ENCODE measurements around the gene ATP10A.

Gene ATP10A

DNA sequence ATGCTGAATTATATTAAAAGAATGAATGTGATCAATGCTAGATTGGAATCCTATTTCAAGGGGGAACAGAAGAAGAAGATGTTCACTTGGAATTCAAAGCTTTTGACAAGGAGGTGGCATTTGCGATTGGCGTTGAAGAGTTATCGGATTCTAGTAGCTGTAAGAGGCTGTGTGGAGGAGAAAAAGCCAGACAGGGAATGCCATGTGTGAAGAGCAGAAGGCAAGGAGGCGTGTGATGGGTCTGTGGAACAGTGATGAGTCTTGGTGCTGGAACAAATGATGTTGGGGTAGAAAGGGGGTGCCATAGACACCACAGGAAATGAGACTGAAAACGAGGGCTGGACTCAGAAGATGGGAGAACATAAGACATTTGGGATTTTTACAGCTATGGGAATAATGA, 30.5 kb upstream of the ATP10A start:
- TF ChIP-seq, protein P1, sequence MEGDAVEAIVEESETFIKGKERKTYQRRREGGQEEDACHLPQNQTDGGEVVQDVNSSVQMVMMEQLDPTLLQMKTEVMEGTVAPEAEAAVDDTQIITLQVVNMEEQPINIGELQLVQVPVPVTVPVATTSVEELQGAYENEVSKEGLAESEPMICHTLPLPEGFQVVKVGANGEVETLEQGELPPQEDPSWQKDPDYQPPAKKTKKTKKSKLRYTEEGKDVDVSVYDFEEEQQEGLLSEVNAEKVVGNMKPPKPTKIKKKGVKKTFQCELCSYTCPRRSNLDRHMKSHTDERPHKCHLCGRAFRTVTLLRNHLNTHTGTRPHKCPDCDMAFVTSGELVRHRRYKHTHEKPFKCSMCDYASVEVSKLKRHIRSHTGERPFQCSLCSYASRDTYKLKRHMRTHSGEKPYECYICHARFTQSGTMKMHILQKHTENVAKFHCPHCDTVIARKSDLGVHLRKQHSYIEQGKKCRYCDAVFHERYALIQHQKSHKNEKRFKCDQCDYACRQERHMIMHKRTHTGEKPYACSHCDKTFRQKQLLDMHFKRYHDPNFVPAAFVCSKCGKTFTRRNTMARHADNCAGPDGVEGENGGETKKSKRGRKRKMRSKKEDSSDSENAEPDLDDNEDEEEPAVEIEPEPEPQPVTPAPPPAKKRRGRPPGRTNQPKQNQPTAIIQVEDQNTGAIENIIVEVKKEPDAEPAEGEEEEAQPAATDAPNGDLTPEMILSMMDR (IDR thresholded peaks at IDR 0.05; ENCODE audit: borderline replicate concordance, insufficient read depth, low read depth, low read length): no peak
- H3K4me3 ChIP-seq (ENCODE audit: low read depth, low read length): no peak overlapping the region

DNA sequence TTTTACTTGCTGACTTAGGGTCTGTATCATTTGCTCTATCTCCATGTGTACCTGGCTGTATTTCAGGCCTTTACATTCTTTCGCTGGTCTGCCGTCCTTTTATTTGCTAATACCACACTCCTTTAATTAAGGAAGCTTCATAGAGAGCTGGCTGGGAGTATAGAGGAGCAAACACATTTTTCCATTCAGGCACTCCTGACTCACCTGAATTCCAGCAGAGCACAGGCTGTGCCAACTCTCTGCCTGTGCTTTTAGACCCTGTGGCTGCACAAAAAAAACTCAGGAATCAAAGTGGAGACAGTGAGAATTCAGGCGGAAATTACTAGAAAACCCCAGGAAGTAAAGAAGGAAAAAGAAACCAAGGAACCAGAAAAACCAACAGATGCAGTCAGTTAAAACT, 29.0 kb upstream of the ATP10A start:
- TF ChIP-seq, protein P1 (IDR thresholded peaks at IDR 0.05; ENCODE audit: borderline replicate concordance, insufficient read depth, low read depth, low read length): no peak

DNA sequence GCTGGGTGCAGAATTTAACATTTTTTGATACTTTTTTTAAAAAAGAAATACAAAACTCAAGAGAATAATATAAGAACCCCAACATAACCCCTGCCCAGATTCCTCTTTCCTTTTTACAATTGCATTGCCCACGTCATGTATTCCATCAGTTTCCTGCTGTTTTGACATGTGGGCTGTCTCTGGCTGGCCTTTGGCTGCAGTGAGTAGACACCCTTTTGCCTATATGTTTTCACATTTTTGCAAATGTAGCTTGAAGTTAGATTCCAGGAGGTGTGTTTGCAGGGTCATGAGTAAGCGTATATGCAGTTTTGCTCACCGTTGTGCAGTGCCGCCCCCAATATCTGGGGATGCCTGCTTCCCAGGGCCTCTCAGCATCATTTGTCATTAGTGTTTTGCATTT, 28.0 kb upstream of the ATP10A start:
- H3K4me3 ChIP-seq (ENCODE audit: low read depth, low read length): no peak overlapping the region
- TF ChIP-seq, protein P1 (IDR thresholded peaks at IDR 0.05; ENCODE audit: borderline replicate concordance, insufficient read depth, low read depth, low read length): no peak

More for the DNA sequence above, 29.0 kb upstream of the ATP10A start:
- H3K4me3 ChIP-seq (ENCODE audit: low read depth, low read length): no peak overlapping the region

DNA sequence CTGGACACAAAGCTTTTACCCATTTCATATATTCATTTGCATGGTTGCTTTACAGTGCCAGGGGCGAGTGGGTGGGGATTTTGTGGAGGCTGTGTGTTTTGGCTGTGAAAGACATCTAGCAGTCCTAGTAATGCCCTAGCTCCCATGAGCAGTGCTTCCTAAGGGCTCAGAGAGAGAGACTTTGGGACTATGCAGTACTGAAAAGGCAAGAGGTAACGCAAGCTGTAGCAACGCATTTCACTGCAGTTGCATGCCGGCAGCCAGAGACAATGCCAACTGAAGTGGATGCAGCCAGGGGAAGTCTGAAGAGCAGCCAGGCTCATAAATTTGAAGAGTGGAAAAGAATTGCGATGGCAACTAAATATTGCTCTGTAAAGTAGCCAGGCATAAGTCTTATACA, 27.4 kb upstream of the ATP10A start:
- TF ChIP-seq, protein P1 (IDR thresholded peaks at IDR 0.05; ENCODE audit: borderline replicate concordance, insufficient read depth, low read depth, low read length): no peak
- H3K4me3 ChIP-seq (ENCODE audit: low read depth, low read length): no peak overlapping the region

DNA sequence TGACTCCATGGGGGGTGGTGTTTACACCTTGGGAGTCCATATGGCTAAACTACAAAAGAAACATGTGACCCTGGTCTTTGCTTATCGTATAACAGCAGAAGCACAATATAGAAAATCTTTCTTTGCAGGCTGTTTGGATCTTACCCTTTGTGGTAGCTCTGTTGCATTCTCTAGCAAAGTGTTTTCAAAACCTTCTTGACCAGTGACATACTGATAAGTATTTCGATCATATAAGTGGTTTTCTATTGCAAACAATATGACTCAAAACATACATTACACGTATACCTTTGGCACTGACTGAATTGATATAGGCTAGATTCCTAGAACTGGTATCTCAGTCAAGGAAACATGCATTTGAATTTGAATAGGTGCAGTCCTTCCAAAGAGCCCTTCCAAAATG, 24.7 kb upstream of the ATP10A start:
- TF ChIP-seq, protein P1 (IDR thresholded peaks at IDR 0.05; ENCODE audit: borderline replicate concordance, insufficient read depth, low read depth, low read length): no peak
- no peak overlapping the region for H3K4me3 ChIP-seq (ENCODE audit: low read depth, low read length)

DNA sequence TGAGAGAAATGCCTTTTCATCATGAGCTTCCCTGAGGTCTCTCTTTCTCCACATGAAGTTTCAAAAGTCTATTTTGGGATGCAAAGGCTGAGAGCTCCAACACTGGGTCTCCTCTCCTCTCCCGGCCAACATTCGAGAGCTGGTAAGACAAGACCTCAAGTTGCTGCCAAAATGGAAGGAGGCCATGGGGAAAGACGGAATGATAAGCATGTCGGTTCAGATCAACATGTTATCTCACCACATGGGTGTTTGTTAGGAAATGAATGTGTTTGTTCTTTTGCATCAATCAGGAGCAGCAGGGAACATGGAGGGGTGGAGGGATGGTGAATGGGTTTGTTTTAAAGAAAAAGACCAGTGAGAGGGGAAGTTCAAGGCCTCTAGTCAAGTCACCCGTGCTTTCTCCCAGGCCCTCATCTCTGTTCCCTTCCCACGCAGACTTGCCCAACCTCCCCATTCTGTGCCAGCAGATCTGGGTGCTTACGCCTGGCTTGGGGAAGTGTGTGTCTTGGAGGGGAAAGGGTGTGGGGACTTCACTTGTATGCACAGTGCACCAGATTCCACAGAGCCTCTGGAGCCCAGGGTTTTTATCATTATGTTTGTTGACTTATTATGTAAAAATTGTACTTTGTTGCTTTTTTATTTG, 23.5 kb upstream of the ATP10A start:
- no peak overlapping the region for H3K4me3 ChIP-seq (ENCODE audit: low read depth, low read length)
- TF ChIP-seq, protein P1 (IDR thresholded peaks at IDR 0.05; ENCODE audit: borderline replicate concordance, insufficient read depth, low read depth, low read length): no peak

DNA sequence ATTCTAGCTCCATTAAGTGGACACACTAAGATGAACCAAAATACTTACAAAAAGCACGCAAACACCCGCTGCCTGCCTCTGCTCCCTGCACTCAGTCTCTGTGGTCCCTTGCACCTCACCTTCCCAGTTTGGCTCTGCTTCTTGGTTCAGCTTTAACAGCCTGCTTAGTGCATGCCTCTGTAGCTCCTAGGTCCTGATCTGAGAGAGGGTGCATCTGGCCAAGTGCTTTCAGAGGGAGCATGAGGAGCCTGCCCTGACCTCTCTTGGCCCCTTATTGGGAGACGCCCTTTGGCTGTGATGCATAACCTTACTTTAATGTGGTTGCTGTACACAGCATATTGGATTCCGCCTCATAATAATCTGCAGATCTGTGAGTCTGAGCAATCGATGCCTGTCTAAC, 21.2 kb upstream of the ATP10A start:
- H3K4me3 ChIP-seq (ENCODE audit: low read depth, low read length): no peak overlapping the region
- TF ChIP-seq, protein P1 (IDR thresholded peaks at IDR 0.05; ENCODE audit: borderline replicate concordance, insufficient read depth, low read depth, low read length): no peak

Data from GM12875 (cell line).